ENCODE data around the gene PRICKLE1. TPM values are rescaled to one million over a fixed set of nuclear protein-coding genes. Genes with fewer than 3 reads are reported as not detected.

PRICKLE1 gene
- total and polyA plus RNA-seq, 9 of the 15 experiments (the other 6 are each of a cell fraction or from before 2014, with no cell fraction given): 0.22 to 0.85 (median 0.31) TPM

DNA sequence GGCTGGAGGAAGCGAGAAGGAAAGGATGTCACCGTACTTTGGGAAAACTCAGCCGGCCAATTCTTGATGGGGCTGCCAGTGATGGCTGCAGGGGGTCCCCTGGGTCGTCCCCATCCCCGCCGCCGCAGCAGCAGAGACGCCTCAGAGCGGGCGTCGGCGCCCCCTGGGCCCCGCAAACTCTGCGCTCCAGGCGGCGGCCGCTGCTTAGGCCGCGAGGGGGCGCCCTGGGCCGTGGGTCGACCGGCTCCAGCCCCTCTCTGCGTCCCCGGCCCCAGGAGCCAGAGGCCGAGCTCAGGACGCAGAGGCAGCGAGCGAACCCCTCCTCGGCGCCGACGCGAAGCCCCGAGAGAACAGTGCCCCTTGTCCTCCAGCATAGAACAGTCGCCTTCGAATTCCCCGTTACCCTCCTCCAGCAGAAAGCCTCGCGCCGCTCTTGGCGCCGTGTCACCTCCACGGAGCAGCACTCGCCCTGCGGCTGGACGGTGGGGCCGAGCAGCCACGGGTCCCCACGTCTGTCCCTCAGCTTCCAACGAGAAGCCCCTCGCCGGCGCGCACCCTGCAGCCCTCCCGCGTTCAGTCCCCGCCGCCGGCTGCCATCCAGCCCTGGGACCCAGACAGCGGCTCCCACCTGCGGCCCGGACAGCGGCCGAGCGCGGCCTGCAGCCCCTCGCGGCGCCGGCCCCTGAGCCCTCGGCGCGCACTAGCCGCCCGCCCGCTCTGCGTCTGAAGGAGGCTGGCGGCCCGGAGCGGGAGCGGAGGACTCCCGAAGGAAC lies 106.6 kb downstream of the PRICKLE1 start (continued):
- TF ChIP-seq, protein P1, sequence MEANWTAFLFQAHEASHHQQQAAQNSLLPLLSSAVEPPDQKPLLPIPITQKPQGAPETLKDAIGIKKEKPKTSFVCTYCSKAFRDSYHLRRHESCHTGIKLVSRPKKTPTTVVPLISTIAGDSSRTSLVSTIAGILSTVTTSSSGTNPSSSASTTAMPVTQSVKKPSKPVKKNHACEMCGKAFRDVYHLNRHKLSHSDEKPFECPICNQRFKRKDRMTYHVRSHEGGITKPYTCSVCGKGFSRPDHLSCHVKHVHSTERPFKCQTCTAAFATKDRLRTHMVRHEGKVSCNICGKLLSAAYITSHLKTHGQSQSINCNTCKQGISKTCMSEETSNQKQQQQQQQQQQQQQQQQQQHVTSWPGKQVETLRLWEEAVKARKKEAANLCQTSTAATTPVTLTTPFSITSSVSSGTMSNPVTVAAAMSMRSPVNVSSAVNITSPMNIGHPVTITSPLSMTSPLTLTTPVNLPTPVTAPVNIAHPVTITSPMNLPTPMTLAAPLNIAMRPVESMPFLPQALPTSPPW (CRISPR knock-in tag; IDR thresholded peaks at IDR 0.05): peak; percentile 22; the same call in 1 of the 2 replicates
- TF ChIP-seq ZBTB8A (IDR thresholded peaks at IDR 0.05; ENCODE audit: partially characterized antibody) (no peak), ZC3H4 (CRISPR knock-in tag; IDR thresholded peaks at IDR 0.05; ENCODE audit: borderline replicate concordance) (0 out of 2 replicates have a peak, but pooled peaks have one; percentile 7), C11orf30 (IDR thresholded peaks at IDR 0.05; ENCODE audit: low read depth) (no peak), ZNF143 (CRISPR knock-in tag; IDR thresholded peaks at IDR 0.05) (no peak), STAG1 (CRISPR knock-in tag; IDR thresholded peaks at IDR 0.05; ENCODE audit: borderline replicate concordance) (peak; percentile 78; the same call in 1 of the 2 replicates), KHSRP (IDR thresholded peaks at IDR 0.05) (no peak), ZBTB7A (IDR thresholded peaks at IDR 0.05; ENCODE audit: borderline replicate concordance, control insufficient read depth, low read depth, low read length) (peak; percentile 96), XRCC3 (IDR thresholded peaks at IDR 0.05) (no peak), ATF7 (IDR thresholded peaks at IDR 0.05) (0 out of 2 replicates have a peak, but pooled peaks have one; percentile 31)
- TF ChIP-seq, protein P2, sequence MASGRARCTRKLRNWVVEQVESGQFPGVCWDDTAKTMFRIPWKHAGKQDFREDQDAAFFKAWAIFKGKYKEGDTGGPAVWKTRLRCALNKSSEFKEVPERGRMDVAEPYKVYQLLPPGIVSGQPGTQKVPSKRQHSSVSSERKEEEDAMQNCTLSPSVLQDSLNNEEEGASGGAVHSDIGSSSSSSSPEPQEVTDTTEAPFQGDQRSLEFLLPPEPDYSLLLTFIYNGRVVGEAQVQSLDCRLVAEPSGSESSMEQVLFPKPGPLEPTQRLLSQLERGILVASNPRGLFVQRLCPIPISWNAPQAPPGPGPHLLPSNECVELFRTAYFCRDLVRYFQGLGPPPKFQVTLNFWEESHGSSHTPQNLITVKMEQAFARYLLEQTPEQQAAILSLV (tag; IDR thresholded peaks at IDR 0.05): no peak
- TF ChIP-seq, protein P3, sequence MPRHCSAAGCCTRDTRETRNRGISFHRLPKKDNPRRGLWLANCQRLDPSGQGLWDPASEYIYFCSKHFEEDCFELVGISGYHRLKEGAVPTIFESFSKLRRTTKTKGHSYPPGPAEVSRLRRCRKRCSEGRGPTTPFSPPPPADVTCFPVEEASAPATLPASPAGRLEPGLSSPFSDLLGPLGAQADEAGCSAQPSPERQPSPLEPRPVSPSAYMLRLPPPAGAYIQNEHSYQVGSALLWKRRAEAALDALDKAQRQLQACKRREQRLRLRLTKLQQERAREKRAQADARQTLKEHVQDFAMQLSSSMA (CRISPR knock-in tag; IDR thresholded peaks at IDR 0.05): no peak
- TF ChIP-seq, protein P4, sequence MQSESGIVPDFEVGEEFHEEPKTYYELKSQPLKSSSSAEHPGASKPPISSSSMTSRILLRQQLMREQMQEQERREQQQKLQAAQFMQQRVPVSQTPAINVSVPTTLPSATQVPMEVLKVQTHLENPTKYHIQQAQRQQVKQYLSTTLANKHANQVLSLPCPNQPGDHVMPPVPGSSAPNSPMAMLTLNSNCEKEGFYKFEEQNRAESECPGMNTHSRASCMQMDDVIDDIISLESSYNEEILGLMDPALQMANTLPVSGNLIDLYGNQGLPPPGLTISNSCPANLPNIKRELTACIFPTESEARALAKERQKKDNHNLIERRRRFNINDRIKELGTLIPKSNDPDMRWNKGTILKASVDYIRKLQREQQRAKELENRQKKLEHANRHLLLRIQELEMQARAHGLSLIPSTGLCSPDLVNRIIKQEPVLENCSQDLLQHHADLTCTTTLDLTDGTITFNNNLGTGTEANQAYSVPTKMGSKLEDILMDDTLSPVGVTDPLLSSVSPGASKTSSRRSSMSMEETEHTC (IDR thresholded peaks at IDR 0.05): no peak
- TF ChIP-seq, protein P5, sequence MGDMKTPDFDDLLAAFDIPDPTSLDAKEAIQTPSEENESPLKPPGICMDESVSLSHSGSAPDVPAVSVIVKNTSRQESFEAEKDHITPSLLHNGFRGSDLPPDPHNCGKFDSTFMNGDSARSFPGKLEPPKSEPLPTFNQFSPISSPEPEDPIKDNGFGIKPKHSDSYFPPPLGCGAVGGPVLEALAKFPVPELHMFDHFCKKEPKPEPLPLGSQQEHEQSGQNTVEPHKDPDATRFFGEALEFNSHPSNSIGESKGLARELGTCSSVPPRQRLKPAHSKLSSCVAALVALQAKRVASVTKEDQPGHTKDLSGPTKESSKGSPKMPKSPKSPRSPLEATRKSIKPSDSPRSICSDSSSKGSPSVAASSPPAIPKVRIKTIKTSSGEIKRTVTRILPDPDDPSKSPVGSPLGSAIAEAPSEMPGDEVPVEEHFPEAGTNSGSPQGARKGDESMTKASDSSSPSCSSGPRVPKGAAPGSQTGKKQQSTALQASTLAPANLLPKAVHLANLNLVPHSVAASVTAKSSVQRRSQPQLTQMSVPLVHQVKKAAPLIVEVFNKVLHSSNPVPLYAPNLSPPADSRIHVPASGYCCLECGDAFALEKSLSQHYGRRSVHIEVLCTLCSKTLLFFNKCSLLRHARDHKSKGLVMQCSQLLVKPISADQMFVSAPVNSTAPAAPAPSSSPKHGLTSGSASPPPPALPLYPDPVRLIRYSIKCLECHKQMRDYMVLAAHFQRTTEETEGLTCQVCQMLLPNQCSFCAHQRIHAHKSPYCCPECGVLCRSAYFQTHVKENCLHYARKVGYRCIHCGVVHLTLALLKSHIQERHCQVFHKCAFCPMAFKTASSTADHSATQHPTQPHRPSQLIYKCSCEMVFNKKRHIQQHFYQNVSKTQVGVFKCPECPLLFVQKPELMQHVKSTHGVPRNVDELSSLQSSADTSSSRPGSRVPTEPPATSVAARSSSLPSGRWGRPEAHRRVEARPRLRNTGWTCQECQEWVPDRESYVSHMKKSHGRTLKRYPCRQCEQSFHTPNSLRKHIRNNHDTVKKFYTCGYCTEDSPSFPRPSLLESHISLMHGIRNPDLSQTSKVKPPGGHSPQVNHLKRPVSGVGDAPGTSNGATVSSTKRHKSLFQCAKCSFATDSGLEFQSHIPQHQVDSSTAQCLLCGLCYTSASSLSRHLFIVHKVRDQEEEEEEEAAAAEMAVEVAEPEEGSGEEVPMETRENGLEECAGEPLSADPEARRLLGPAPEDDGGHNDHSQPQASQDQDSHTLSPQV (IDR thresholded peaks at IDR 0.05): 0 out of 2 replicates have a peak, but pooled peaks have one; percentile 17
- TF ChIP-seq, protein P6, sequence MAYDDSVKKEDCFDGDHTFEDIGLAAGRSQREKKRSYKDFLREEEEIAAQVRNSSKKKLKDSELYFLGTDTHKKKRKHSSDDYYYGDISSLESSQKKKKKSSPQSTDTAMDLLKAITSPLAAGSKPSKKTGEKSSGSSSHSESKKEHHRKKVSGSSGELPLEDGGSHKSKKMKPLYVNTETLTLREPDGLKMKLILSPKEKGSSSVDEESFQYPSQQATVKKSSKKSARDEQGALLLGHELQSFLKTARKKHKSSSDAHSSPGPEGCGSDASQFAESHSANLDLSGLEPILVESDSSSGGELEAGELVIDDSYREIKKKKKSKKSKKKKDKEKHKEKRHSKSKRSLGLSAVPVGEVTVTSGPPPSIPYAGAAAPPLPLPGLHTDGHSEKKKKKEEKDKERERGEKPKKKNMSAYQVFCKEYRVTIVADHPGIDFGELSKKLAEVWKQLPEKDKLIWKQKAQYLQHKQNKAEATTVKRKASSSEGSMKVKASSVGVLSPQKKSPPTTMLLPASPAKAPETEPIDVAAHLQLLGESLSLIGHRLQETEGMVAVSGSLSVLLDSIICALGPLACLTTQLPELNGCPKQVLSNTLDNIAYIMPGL (CRISPR knock-in tag; IDR thresholded peaks at IDR 0.05): peak; percentile 83
